Adrenal gland (tissue), 12 donors: ENCODE results near the gene CACNG5. TPM values are rescaled to one million over a fixed set of nuclear protein-coding genes. Genes with fewer than 3 reads are reported as not detected.

Experiments used
- DNase-seq, 7 donors: peaks; one replicate each; pipeline ENCODE4 v3.0.0-alpha.2; 2019 to 2020
- H3K27ac ChIP-seq, 5 donors: fragments of 200-600 bp; sonication (generic) in 4 of 5; 1 replicate in 3 of 5; 2 replicates in 2 of 5; pipeline versions ENCODE4 v1.5.1 to v1.8.0; 2016 to 2020; ENCODE audit warnings: mild to moderate bottlenecking in 1 of 5
- H3K27me3 ChIP-seq: fragments of 200-600 bp; 2 replicates; pipeline ENCODE4 v1.8.0; 2021
- H3K36me3 ChIP-seq, 2 donors: fragments of 200-600 bp; replicated peaks in 1 of 2; 1 replicate in 1 of 2; 2 replicates in 1 of 2; pipeline versions ENCODE4 v1.5.1 to v1.8.0; 2018 to 2022
- H3K4me1 ChIP-seq, 2 donors: fragments of 200-600 bp; replicated peaks in 1 of 2; 1 replicate in 1 of 2; 2 replicates in 1 of 2; pipeline versions ENCODE4 v1.5.1 to v1.8.0; 2018 to 2021
- H3K4me3 ChIP-seq, 4 donors: fragments of 200-600 bp; sonication (generic) in 3 of 4; one replicate each; pipeline ENCODE4 v1.5.1; 2016 to 2018
- H3K9me3 ChIP-seq, 3 donors: fragments of 200-600 bp; sonication (generic) in 1 of 3; replicated peaks in 1 of 3; 1 replicate in 2 of 3; 2 replicates in 1 of 3; pipeline versions ENCODE4 v1.5.1 to v1.8.0; 2016 to 2021
- POLR2A ChIP-seq, 2 donors: fragments of 450-650 bp; IDR thresholded peaks; one replicate each; pipeline ENCODE4 v1.6.1; 2017; ENCODE audit warnings: antibody characterized with exemption in 2 of 2, mild to moderate bottlenecking in 2 of 2, moderate library complexity in 1 of 2
- WGBS, 4 donors: extraction: QIAGEN DNeasy Blood & Tissue Kit in 2 of 4; methylation state at CpG; one replicate each; pipeline versions ENCODE4 v1.1.5 to v1.1.7; 2013 to 2017; 5-methylcytosine and 5-hydroxymethylcytosine counted together
- intact Hi-C, 2 donors: fragments of 100-400 bp; cut with DNase I; formaldehyde crosslinking; loops; one replicate each; pipeline versions ENCODE4 v1.14.1 to v1.15.0; 2022 to 2023
- polyA plus RNA-seq, 3 donors: library from polyadenylated mRNA; stranded (reverse); fragments of 200-250 nt in 2 of 3; fragments of 350-450 nt in 1 of 3; fragmentation: Illumina TruSeq in 1 of 3; extraction: RNeasy Lipid Tissue Mini Kit (QIAGEN cat#74804) in 1 of 3; gene quantifications; one replicate each; pipeline ENCODE4 v1.2.3, GENCODE V29; 2013 to 2014
- total RNA-seq, 9 donors: library from RNA; depleted of rRNA in 4 of 9; stranded (reverse); fragments of >200 nt in 4 of 9; fragments of 120-200 nt in 1 of 9; fragmentation: NEBNext Ultra II Directional in 1 of 9; extraction: Animal tissue kit (Norgen Biotek cat#: 25700) in 1 of 9; gene quantifications; one replicate each; pipeline versions ENCODE4 v1.1.0 to v1.2.4, GENCODE V29; 2013 to 2023
- TF ChIP-seq, protein P1 (sequence below), 6 experiments: fragments of 450-650 bp in 4 of 6; fragments of 200-600 bp in 2 of 6; sonication (generic) in 1 of 6; IDR thresholded peaks; 1 replicate in 5 of 6; 2 replicates in 1 of 6; pipeline versions ENCODE4 v1.5.1 to v1.8.0; 2016 to 2021; ENCODE audit warnings: antibody characterized with exemption in 6 of 6, mild to moderate bottlenecking in 2 of 6, moderate library complexity in 1 of 6
- donor health status: healthy with polysubstance abuse.
- donor health status: Bipolar disorder and iron deficiency.
- donor health status: DM: yes; HTN: yes; CAD: no.
- donor health status: DM: no; HTN: no; CAD: no.
- donor health status: DM: no; HTN: no; CAD: no.
- donor health status: DM: yes; HTN: yes; CAD: no.

The CACNG5 gene
- total and polyA plus RNA-seq, 12 donors, result not detected

GRCh38 chr17:66807182-66807581 lies 27.7 kb upstream of the CACNG5 start:
- WGBS, 4 donors, result 41 to 64% (median 48%) methylated on average over 6 to 10 of the region's 10 CpGs

GRCh38 chr17:66809408-66809807 lies 25.5 kb upstream of the CACNG5 start:
- Histone ChIP-seq H3K4me1 (no peaks in the 10 kb centered on the region), H3K27ac (no peak overlapping the region), H3K4me3 (no peak overlapping the region), H3K27me3 (no peaks in the 10 kb centered on the region), H3K9me3 (no peaks in the 10 kb centered on the region), H3K36me3 (no peaks in the 10 kb centered on the region)
- intact Hi-C loops, result no loop called here
- 88 to 100% (median 94%) methylated on average over 5 of the region's 5 CpGs for WGBS, 4 donors
- no peak for TF ChIP-seq POLR2A (IDR thresholded peaks at IDR 0.05)
- TF ChIP-seq, protein P1, sequence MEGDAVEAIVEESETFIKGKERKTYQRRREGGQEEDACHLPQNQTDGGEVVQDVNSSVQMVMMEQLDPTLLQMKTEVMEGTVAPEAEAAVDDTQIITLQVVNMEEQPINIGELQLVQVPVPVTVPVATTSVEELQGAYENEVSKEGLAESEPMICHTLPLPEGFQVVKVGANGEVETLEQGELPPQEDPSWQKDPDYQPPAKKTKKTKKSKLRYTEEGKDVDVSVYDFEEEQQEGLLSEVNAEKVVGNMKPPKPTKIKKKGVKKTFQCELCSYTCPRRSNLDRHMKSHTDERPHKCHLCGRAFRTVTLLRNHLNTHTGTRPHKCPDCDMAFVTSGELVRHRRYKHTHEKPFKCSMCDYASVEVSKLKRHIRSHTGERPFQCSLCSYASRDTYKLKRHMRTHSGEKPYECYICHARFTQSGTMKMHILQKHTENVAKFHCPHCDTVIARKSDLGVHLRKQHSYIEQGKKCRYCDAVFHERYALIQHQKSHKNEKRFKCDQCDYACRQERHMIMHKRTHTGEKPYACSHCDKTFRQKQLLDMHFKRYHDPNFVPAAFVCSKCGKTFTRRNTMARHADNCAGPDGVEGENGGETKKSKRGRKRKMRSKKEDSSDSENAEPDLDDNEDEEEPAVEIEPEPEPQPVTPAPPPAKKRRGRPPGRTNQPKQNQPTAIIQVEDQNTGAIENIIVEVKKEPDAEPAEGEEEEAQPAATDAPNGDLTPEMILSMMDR (IDR thresholded peaks at IDR 0.05), result no peak
- DNase-seq, result no peak

More at GRCh38 chr17:66807182-66807581, 27.7 kb upstream of the CACNG5 start:
- Histone ChIP-seq H3K27ac (no peak overlapping the region), H3K27me3 (no peaks in the 10 kb centered on the region), H3K36me3 (peaks cover 0 to 8% of the 10 kb centered on the region in 2 donors), H3K4me3 (no peak overlapping the region), H3K4me1 (no peaks in the 10 kb centered on the region), H3K9me3 (no peaks in the 10 kb centered on the region)
- TF ChIP-seq, protein P1 (IDR thresholded peaks at IDR 0.05), result no peak
- no peak for TF ChIP-seq POLR2A (IDR thresholded peaks at IDR 0.05)
- intact Hi-C loops, result no loop called here
- DNase-seq, result peak in 5 of 7 donors; percentile 47 to 69 (median 58)

GRCh38 chr17:66810951-66811682 lies 23.8 kb upstream of the CACNG5 start:
- no peaks in the 10 kb centered on the region for H3K36me3 ChIP-seq
- H3K27ac ChIP-seq, result no peak overlapping the region
- intact Hi-C loops, result no loop called here
- no peak for DNase-seq
- 87 to 92% (median 89%) methylated on average over 11 to 12 of the region's 12 CpGs for WGBS, 4 donors
- H3K27me3 ChIP-seq, result no peaks in the 10 kb centered on the region
- H3K4me1 ChIP-seq, result no peaks in the 10 kb centered on the region
- no peak overlapping the region for H3K4me3 ChIP-seq
- no peaks in the 10 kb centered on the region for H3K9me3 ChIP-seq
- TF ChIP-seq, protein P1 (IDR thresholded peaks at IDR 0.05), result no peak
- TF ChIP-seq POLR2A (IDR thresholded peaks at IDR 0.05), result no peak

DNA sequence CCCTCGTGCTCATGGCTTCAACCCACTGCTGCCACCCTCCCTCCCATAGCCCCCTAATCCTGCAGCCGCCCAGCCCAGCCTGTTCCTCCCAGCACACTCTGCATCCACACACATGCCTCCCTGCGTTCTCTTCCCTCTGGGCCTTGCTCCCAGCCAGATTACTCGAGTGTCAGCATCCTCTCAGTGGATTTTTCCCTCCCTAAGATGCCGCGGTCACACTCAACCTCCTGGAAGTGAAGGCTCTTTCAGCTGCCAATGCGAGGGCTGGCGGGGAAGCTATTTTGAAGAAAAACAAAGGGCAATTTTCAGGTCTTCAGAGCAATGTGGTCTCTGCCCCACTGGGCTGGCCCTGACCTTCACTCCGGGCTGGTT lies 23.2 kb upstream of the CACNG5 start:
- WGBS, 4 donors, result 69 to 77% (median 76%) methylated on average over 9 of the region's 9 CpGs
- no peak for DNase-seq
- TF ChIP-seq, protein P1 (IDR thresholded peaks at IDR 0.05), result no peak
- no peak for TF ChIP-seq POLR2A (IDR thresholded peaks at IDR 0.05)
- no peaks in the 10 kb centered on the region for H3K36me3 ChIP-seq
- no peak overlapping the region for H3K27ac ChIP-seq
- H3K9me3 ChIP-seq, result no peaks in the 10 kb centered on the region
- no peaks in the 10 kb centered on the region for H3K27me3 ChIP-seq
- intact Hi-C loops, result no loop called here
- no peaks in the 10 kb centered on the region for H3K4me1 ChIP-seq
- no peak overlapping the region for H3K4me3 ChIP-seq
